Measurements from ENCODE around the gene NFX1. TPM values are rescaled to one million over a fixed set of nuclear protein-coding genes. Genes with fewer than 3 reads are reported as not detected.
"Not testable (repeated sequence)": the region's sequence is repeated elsewhere in the genome, so short reads cannot be mapped to it uniquely, and the experiment has no call there.

The NFX1 gene
- total RNA-seq, 1 experiment from 2014 or later: 22.6 TPM

DNA sequence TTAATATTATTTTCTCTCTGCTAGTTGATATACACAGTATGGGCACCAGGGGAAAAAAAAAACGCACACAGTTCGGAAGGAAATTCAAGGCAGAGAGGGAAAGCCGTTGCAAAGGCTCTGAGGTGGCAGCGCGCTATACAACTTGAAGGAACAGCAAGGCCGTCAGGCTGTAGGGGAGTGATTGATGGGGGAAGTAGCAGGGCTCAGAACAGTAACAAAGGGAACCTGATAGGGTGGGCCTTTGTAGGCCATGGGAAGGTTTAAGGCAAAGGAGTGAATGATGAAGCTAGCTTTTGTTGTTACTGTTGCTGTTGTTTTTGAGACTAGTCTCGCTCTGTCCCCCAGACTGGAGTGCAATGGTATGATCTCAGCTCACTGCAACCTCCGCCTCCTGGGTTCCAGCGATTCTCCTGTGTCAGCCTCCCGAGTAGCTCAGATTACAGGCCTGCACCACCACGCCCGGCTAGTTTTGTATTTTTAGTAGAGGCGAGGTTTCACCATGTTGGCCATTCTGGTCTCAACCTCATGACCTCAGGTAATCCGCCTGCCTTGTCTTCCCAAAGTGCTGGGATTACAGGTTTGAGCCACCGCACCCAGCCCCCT is 85.0 kb downstream of the NFX1 start:
- Histone ChIP-seq H3K4me1 (no peaks in the 10 kb centered on the region), H3K27me3 (no peaks in the 10 kb centered on the region), H3K9me3 (replicated peaks) (no peaks in the 10 kb centered on the region), H3K36me3 (0 out of 2 replicates have a peak, but pooled peaks cover 4% of the 10 kb centered on the region), H3K27ac (peak overlapping the region; percentile 42), H3K4me3 (peak overlapping the region; percentile 9)
- peak; percentile 42 to 67 for DNase-seq

DNA sequence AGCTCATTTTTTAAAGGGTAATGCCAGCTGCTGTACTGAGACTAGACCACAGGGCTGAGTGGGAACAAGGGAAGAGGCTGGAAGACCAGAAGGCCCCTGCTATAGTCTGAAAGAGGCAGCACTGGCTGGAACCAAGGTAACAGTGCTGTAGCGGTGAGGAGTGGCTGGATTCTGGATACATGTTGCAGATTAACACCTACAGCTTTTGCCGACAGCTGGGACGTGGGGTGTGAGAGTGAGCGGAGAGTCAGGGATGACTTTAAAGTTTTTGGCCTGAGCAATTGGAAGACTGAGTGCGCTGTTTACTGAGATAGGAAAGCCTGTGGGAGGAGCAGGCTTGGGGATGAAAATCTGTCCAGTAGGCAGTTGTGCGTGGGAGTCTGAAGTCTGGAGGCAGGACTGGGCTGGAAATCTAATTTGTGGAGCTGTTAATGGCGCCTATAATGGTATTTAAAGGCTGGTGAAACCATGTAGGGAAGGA is 85.6 kb downstream of the NFX1 start:
- H3K9me3 ChIP-seq (replicated peaks): no peaks in the 10 kb centered on the region
- H3K4me3 ChIP-seq: peak overlapping the region; percentile 9; the same call in 1 of the 2 replicates
- peak overlapping the region; percentile 42 for H3K27ac ChIP-seq
- H3K36me3 ChIP-seq: 0 out of 2 replicates have a peak, but pooled peaks cover 4% of the 10 kb centered on the region
- H3K27me3 ChIP-seq: no peaks in the 10 kb centered on the region
- DNase-seq: peak in 1 of 2 experiments; percentile 53
- no peaks in the 10 kb centered on the region for H3K4me1 ChIP-seq

DNA sequence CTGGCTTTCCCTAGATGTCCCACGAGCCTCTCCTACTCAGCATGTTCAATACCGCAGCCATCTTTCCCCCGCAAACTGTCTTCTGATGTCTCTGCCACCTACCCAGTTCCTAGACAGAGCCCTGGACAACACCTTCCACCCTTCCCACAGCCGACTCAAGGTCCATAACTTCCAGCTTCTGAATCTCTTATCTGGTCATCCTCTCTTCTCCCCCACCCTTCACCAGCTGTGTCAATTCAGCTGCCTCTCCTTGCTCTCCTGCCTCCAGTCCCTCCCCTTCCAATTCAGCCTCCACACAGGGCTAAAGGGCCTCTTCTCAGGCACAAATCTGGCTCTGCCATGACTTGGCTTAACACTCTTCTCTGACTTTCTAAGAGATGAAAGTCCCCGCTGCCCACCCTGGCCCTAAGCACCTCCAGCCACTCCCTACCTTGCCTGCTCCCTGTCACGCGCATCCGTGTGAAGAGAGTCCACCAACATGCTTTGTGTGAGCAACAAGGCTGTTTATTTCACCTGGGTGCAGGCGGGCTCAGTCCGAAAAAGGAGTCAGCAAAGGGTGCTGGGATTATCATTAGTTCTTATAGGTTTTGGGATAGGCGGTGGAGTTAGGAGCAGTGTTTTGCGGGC is 86.9 kb downstream of the NFX1 start:
- Histone ChIP-seq H3K36me3 (no peaks in the 10 kb centered on the region), H3K27ac (no peak overlapping the region), H3K4me1 (peaks cover 4% of the 10 kb centered on the region; the same call in 1 of the 2 replicates), H3K4me3 (no peak overlapping the region), H3K9me3 (replicated peaks) (no peaks in the 10 kb centered on the region), H3K27me3 (no peaks in the 10 kb centered on the region)
- DNase-seq: no peak

DNA sequence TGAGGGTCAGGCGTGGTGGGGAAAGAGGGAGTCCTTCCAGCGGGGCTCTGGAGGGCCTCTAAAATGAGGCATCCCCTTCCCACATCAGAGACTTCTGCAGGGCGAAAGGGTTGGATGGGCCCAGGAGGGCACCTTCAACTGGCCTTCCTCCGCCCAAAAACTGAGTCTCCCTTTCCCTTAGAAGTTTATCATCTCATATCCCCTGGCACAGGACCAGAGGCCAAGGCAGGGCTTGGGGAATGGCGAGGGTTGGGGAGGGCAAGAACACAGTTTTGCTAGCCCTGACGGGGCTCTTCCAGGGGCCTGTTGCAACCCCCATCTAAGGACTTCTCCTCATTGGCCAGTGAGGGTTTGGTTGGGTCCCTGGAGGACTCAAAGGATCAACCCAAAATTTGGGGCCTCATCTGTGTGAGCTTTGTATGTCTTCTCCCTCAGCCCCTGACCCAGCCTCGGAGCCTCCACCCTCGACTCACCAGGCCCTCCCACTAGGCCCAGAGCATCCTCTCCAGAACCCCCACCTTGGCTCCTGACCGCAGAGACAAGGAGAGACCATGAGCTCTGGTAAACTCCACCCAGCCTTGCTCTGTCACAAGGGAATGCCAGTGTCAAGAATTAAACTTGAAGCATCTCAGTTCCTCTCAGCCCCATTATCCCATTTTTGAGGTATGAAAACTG is 87.9 kb downstream of the NFX1 start:
- Histone ChIP-seq H3K9me3 (replicated peaks) (no peaks in the 10 kb centered on the region), H3K4me3 (no peak overlapping the region), H3K27ac (no peak overlapping the region), H3K36me3 (no peaks in the 10 kb centered on the region), H3K4me1 (peaks cover 4% of the 10 kb centered on the region; the same call in 1 of the 2 replicates), H3K27me3 (no peaks in the 10 kb centered on the region)
- no peak for DNase-seq

DNA sequence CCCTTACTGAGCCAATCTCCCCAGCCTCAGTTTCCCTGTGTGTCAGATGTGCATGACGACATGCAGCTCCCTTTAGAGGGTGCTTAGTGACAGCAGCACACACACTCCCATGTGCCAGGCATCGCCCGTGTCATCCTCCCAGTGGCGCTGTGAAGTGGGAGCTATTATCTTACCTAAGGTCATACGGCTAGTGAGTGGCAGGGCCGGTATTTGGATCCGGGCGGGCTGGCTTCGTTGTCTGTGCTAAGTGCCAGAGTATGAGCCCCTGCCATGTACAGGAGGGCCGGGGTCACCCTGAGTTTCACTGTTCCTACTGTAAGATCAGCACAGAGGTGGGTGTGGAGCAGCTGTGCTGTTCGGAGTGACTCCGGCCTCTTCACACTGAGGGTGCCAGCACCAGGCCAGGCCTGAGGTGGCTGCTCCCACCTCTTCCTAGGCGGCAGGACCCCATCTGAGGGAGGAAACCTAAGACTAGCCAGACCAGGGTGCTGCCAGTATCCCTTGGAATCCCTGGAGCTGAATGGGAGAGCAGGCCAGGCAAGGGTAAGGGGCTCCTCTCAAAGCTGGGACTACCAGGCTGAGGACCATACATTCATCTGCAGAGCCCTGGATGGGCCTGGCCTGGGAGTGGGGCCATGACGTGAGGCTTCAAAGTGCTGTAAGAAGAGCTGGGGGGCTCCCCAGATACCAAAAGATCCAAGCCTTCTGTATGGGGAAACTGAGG is 89.5 kb downstream of the NFX1 start:
- no peaks in the 10 kb centered on the region for H3K9me3 ChIP-seq (replicated peaks)
- H3K36me3 ChIP-seq: no peaks in the 10 kb centered on the region
- H3K27me3 ChIP-seq: no peaks in the 10 kb centered on the region
- H3K4me3 ChIP-seq: no peak overlapping the region
- peaks cover 4% of the 10 kb centered on the region; the same call in 1 of the 2 replicates for H3K4me1 ChIP-seq
- DNase-seq: no peak
- no peak overlapping the region for H3K27ac ChIP-seq

DNA sequence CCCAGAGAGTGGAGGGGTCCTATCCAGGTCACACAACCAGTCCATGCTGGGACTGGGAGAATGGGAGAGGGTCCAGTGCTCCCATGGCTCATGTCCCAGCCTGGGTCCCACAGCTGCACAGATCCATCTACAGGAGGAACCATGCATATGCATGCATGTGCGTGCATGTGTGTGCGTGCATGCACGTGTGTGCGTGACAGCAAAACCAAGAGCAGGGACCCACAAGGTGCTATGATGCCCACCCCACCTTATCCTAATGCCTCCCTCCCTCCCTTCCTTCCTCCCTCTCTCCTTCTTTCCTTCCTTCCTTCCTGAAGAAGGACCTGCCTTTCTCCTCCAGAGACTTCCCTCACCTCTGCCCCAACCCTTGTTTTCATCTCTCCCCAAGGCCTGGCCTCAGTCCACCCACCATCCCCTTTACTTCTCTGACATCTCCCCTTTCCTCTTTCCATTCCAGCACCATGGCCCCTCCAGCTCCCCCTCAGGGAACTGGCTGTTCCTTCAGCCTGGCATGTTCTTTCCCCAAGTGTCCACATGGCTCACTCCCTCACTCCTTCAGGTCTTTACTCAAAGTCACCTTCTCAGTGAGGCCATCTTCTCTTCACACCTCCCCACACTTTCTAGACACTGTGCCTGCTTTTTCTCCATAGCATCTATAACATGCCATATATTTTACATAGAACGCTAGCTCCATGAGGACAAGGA is 90.2 kb downstream of the NFX1 start:
- Histone ChIP-seq H3K4me1 (peaks cover 4% of the 10 kb centered on the region; the same call in 1 of the 2 replicates), H3K4me3 (no peak overlapping the region), H3K27ac (no peak overlapping the region), H3K27me3 (no peaks in the 10 kb centered on the region), H3K36me3 (no peaks in the 10 kb centered on the region), H3K9me3 (replicated peaks) (no peaks in the 10 kb centered on the region)
- no peak for DNase-seq

DNA sequence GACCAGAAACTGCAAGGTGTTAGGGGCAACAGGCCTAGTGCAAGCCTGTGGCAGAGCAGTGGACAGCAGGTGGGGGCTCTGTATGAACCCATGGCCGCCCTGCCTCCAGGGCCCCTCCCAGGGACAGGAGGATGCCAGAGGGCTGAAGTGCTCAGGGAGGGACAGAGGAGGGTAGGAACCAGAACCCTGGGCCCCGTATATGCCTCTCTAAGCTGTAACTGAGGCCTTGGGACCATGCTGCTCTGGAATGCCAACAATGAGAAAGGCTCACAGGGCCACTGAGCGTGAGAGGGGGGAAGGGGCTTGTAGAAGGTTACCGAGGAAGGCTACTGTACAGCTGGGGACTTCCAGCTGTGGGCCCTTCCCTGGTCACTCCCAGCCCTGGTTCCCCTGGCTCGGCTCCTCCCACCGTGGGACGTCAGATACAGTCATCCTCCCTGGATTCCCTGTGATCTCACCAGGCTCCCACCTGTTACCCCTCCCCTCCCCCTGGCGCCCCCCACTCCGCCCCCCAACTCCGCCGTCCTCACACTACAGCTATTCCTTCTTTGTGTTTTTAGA is 91.0 kb downstream of the NFX1 start:
- H3K4me1 ChIP-seq: peaks cover 4% of the 10 kb centered on the region; the same call in 1 of the 2 replicates

DNA sequence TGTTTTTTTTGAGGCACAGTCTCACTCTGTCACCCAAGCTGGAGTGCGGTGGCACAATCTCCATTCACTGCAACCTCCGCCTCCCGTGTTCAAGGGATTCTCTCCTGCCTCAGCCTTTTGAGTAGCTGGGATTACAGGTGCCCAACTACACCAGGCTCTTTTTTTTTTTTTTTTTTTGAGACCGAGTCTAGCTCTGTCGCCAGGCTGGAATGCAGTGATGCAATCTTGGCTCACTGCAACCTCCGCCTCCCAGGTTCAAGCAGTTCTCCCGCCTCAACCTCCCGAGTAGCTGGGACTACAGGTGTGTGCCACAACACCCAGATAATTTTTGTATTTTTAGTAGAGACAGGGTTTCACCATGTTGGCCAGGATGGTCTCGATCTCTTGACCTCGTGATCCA is 92.1 kb downstream of the NFX1 start:
- DNase-seq; H3K4me1 ChIP-seq; H3K27me3 ChIP-seq; H3K9me3 ChIP-seq (replicated peaks); H3K36me3 ChIP-seq; H3K27ac ChIP-seq; H3K4me3 ChIP-seq: not testable (repeated sequence)

More for the DNA sequence above, 91.0 kb downstream of the NFX1 start:
- H3K4me3 ChIP-seq: no peak overlapping the region
- no peaks in the 10 kb centered on the region for H3K36me3 ChIP-seq
- DNase-seq: peak; percentile 52 to 54
- H3K27me3 ChIP-seq: no peaks in the 10 kb centered on the region
- H3K9me3 ChIP-seq (replicated peaks): no peaks in the 10 kb centered on the region
- no peak overlapping the region for H3K27ac ChIP-seq

DNA sequence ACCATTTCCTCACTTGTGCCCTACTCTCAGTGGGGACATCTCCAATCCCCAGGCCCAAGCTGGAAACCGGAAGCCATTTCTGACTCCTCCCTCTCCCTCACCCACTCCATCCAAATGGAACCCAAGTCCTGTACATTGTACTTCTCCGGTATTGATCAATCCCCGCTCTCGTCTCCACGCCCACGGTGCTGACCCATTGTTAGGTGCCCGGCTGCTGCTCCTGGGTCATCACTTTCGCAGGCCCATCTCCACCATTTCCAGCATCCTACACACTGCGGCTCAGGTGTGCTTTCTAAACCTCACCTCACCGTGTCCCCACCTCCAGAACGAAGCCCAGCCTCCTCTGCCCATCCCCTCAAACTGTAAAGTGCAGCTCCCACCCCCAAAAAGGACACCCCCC is 93.1 kb downstream of the NFX1 start:
- not testable (repeated sequence) for DNase-seq; H3K4me3 ChIP-seq; H3K4me1 ChIP-seq; H3K36me3 ChIP-seq; H3K27ac ChIP-seq; H3K27me3 ChIP-seq; H3K9me3 ChIP-seq (replicated peaks)

DNA sequence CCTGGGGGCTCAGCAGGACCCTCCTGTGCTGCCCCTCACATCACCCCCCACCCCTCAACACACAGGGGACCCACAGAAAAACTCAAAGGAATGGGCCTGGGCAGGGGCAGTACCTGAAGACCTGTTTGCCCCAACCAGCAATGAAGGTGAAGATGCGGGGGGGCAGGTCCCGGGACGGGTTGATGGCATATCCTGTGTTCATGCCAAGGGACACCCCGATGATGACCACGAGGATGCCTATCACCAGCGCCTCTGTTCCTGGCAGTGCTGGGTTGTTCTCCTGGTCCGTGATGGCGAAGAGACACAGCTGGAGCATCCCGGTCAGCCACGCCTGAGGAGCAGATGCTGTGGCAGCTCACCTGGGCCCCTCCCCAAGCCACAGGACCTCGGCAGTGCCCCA is 95.2 kb downstream of the NFX1 start:
- DNase-seq; H3K36me3 ChIP-seq; H3K9me3 ChIP-seq (replicated peaks); H3K4me3 ChIP-seq; H3K4me1 ChIP-seq; H3K27me3 ChIP-seq; H3K27ac ChIP-seq: not testable (repeated sequence)

DNA sequence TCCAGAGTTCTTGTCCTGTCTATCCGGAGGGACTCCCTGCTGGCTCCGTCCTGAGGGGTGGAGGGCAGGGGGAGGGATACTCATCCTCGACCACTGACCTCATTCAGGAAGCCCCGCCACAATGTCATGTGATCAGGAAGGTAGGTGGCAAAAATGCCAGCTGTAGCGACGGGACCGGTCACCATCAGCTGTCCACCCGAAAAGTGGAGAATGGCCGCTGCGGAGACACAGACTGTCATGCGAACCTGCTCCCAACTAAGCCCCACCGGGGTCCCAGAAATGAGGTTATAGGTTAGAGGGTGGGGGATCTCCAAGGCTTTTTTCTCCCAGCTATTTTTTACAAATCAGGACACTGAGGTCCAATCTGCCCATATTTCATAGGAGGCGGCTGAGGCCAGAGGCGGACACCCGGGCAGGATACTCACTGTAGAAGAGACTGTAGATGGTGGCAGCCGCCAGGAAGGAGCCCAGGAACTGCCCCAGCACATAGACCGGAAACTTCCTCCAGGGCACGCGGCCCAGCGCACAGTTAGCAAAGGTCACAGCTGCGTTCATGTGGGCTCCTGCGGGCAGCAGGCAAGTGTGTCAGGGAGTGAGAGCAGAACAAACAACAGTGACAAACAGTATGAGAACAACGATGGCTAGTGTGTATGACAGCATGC is 95.8 kb downstream of the NFX1 start:
- H3K4me1 ChIP-seq; H3K4me3 ChIP-seq; H3K36me3 ChIP-seq; H3K9me3 ChIP-seq (replicated peaks); H3K27me3 ChIP-seq; H3K27ac ChIP-seq; DNase-seq: not testable (repeated sequence)

DNA sequence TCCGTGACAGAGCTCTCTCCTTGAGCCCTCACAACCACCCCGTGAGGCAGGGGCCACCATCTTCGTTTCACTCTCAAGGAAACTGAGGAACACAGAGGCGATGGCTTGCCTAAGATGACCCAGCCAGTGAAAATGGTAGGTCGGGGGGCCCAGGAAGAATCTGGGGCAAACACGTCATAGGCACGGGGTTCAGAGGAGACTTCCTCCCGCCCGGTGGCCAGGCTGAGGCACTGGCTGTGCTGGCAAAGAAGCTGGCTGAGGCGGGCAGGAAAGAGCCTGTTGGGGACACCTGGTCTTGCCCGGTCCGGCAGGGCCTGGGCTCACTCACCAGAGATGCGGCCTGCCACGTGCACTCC is 96.3 kb downstream of the NFX1 start:
- H3K36me3 ChIP-seq; H3K4me1 ChIP-seq; H3K4me3 ChIP-seq; DNase-seq; H3K27ac ChIP-seq; H3K27me3 ChIP-seq; H3K9me3 ChIP-seq (replicated peaks): not testable (repeated sequence)

DNA sequence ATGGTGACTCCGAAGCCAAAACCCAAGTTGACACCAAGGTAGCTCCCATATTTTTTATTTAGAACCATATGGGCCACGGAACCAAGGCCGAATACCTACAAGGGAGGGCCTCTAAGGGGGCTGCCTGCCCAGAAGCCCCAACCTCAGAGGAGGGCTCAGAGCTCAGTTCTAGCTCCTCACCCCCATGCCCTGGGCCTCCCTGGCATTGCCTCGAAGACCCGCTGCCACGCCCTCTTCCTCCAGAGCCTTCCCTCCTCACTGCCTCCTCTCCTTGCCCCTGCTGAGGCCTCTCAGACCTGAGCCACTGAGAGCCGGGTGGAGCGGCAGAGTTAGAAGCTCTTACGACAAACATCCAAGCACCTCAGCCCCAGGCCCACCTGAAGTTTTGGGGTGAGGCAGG is 96.7 kb downstream of the NFX1 start:
- H3K27ac ChIP-seq; H3K4me3 ChIP-seq; H3K4me1 ChIP-seq; H3K9me3 ChIP-seq (replicated peaks); DNase-seq; H3K36me3 ChIP-seq; H3K27me3 ChIP-seq: not testable (repeated sequence)
